Calu3 (cell line): ENCODE data around the gene ALDH4A1. TPM values are rescaled to one million over a fixed set of nuclear protein-coding genes. Genes with fewer than 3 reads are reported as not detected.

Experiments
- BruUV-seq: library from RNA; stranded (reverse); fragments of 400-500 nt; replicated peaks from 2 replicates; lab custom pipeline; 2021; lab: Mats Ljungman, UMichigan
- CTCF ChIA-PET: fragments of 300-600 bp; sonication (Branson Sonifier 250); formaldehyde crosslinking; loops from one replicate; lab custom pipeline; 2022; ENCODE audit warnings: antibody characterized with exemption; lab: Charles Lee
- DNase-seq: peaks from one replicate; pipeline ENCODE4 v3.0.0; 2022
- H3K27ac Mint-ChIP-seq: one replicate; pipeline ENCODE4 v1.8.0; 2022; ENCODE audit warnings: mixed read lengths; ENCODE audit not compliant: unreplicated experiment
- H3K27me3 Mint-ChIP-seq: one replicate; pipeline ENCODE4 v1.8.0; 2022; ENCODE audit warnings: mixed read lengths; ENCODE audit not compliant: unreplicated experiment
- H3K36me3 Mint-ChIP-seq: one replicate; pipeline ENCODE4 v1.8.0; 2022; ENCODE audit warnings: mild to moderate bottlenecking, moderate library complexity, mixed read lengths; ENCODE audit not compliant: insufficient read depth, unreplicated experiment
- H3K4me1 Mint-ChIP-seq: one replicate; pipeline ENCODE4 v1.8.0; 2022; ENCODE audit warnings: mild to moderate bottlenecking, low read depth, mixed read lengths; ENCODE audit not compliant: unreplicated experiment
- H3K4me3 Mint-ChIP-seq: one replicate; pipeline ENCODE4 v1.8.0; 2022; ENCODE audit warnings: mild to moderate bottlenecking, low read depth, moderate library complexity, mixed read lengths; ENCODE audit not compliant: unreplicated experiment
- H3K9me3 Mint-ChIP-seq: one replicate; pipeline ENCODE4 v1.8.0; 2022; ENCODE audit warnings: low read depth, mixed read lengths; ENCODE audit not compliant: unreplicated experiment
- CTCF ChIP-seq: fragments of 200-600 bp; IDR thresholded peaks from one replicate; pipeline ENCODE4 v1.8.0; 2022; ENCODE audit warnings: antibody characterized with exemption; ENCODE audit not compliant: unreplicated experiment
- intact Hi-C: fragments of 100-400 bp; cut with micrococcal nuclease; formaldehyde crosslinking; loops from one replicate; pipeline ENCODE4 v1.10.0; 2022; ENCODE audit not compliant: unreplicated experiment
- total RNA-seq: library from RNA; stranded (reverse); gene quantifications from 2 replicates; pipeline ENCODE4 v1.2.3, GENCODE V29; 2022

Gene ALDH4A1
- total RNA-seq, 1 experiment from 2014 or later: 10.7 TPM

GRCh38 chr1:18907917-18908845 is 5.8 kb upstream of the ALDH4A1 start:
- DNase-seq: no peak
- CTCF ChIA-PET: interaction anchor here (1.1 kb wide), 1 partner anchor 34 kb away, joined by 3 read pairs; no protein-coding TSS in a partner anchor
- Mint-ChIP-seq H3K27me3 (no peaks in the 10 kb centered on the region), H3K36me3 (peaks cover 17% of the 10 kb centered on the region), H3K9me3 (no peaks in the 10 kb centered on the region), H3K4me3 (no peak overlapping the region), H3K27ac (no peak overlapping the region), H3K4me1 (peaks cover 6% of the 10 kb centered on the region)
- no peak for TF ChIP-seq CTCF
- BruUV-seq: no TSS peak
- intact Hi-C loops: loop anchor here (5.0 to 10.0 kb wide), 4 partner anchors 47 to 204 kb away; partner anchors contain the start of gene IFFO2

DNA sequence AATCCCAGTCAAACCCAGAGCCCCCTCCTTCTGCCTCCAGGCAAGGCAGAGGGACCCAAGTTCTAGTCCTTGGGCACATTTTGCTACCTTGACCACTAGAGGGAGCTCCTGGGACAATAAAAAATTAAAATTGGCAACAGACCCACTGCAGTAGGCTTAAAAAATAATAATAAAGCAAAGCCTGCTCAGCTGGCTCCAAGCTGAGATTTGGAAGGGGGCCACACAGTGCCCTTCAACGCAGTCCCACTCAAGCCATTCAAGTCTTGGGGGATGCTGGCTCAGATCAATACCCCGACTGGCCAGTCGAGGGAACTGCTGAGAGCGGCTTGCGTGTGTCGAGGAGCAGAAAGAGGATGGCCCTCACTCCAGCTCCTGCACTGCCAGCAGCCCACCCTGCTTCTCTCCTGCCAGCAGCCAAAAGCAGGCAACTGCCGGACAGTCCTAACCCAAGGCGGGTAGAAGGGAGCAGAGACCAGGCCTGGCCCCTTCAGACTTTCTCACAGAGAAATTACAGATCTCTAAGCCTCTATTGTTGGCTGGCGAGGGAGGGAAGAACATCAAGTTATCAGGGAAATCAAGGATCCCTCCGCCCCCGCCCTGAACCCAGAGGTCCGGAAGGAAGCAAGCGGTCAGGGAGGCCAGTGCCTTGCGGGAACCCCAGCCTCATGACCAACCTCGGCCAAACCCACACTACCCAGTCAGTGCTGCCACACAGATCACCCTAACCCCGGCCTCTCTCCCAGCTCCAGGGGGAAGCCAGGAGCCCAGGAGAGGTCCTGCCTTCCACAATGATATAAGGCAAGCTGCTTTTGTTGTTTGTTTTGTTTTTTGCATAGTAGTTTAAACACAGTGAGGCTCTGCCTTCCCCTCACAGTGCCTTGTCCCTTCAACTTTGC is 4.9 kb upstream of the ALDH4A1 start:
- H3K4me3 Mint-ChIP-seq: no peak overlapping the region
- H3K27me3 Mint-ChIP-seq: no peaks in the 10 kb centered on the region
- CTCF ChIA-PET: interaction anchor here (0.6 to 3.1 kb wide), 7 partner anchors 20 to 310 kb away, joined by 3 to 22 read pairs (median 4); no protein-coding TSS in a partner anchor
- peak; percentile 45 for TF ChIP-seq CTCF
- intact Hi-C loops: loop anchor here (5.0 to 10.0 kb wide), 4 partner anchors 48 to 205 kb away; partner anchors contain the start of gene IFFO2
- no peaks in the 10 kb centered on the region for H3K9me3 Mint-ChIP-seq
- BruUV-seq: no TSS peak
- H3K4me1 Mint-ChIP-seq: peaks cover 8% of the 10 kb centered on the region
- peaks cover 26% of the 10 kb centered on the region for H3K36me3 Mint-ChIP-seq
- peak; percentile 55 for DNase-seq
- H3K27ac Mint-ChIP-seq: no peak overlapping the region

DNA sequence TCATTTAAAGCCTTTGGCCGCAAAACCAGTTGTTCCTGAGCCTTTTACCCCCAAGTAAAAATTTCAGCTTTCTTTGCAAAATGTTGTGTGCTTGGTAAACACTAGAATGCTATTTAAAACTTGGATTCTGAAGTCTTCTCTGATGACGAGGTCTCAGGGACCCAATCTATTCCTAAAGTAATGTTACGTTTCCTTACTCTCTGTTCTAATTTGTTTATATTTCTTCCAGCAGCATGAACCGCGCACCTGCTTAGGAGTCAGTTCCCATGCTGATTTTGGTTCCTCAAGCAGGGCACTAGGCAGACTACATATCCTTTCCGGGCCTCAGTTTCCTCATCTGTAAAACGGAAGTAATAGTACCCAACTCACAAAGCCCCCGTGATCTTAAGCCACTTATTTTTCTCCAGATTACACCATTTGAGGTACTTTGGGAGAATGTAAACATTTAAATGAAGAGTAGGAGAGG is 969 bp upstream of the ALDH4A1 start:
- intact Hi-C loops: loop anchor here (10.0 kb wide), 1 partner anchor 51 kb away; the partner anchor contains the start of gene IFFO2
- CTCF ChIA-PET: interaction anchor here (0.7 to 1.3 kb wide), 5 partner anchors 10 to 210 kb away, joined by 3 to 11 read pairs (median 3); no protein-coding TSS in a partner anchor
- H3K36me3 Mint-ChIP-seq: peaks cover 29% of the 10 kb centered on the region
- peak overlapping the region; percentile 89 for H3K27ac Mint-ChIP-seq
- TF ChIP-seq CTCF: no peak
- H3K4me1 Mint-ChIP-seq: peaks cover 14% of the 10 kb centered on the region
- TSS peak; percentile 90 for BruUV-seq
- no peaks in the 10 kb centered on the region for H3K27me3 Mint-ChIP-seq
- no peak for DNase-seq
- H3K4me3 Mint-ChIP-seq: peak overlapping the region; percentile 96
- H3K9me3 Mint-ChIP-seq: no peaks in the 10 kb centered on the region
